ENCODE measurements around the gene FAM110A.
"Not testable (repeated sequence)": the region's sequence is repeated elsewhere in the genome, so short reads cannot be mapped to it uniquely, and the experiment has no call there.

FAM110A gene

DNA sequence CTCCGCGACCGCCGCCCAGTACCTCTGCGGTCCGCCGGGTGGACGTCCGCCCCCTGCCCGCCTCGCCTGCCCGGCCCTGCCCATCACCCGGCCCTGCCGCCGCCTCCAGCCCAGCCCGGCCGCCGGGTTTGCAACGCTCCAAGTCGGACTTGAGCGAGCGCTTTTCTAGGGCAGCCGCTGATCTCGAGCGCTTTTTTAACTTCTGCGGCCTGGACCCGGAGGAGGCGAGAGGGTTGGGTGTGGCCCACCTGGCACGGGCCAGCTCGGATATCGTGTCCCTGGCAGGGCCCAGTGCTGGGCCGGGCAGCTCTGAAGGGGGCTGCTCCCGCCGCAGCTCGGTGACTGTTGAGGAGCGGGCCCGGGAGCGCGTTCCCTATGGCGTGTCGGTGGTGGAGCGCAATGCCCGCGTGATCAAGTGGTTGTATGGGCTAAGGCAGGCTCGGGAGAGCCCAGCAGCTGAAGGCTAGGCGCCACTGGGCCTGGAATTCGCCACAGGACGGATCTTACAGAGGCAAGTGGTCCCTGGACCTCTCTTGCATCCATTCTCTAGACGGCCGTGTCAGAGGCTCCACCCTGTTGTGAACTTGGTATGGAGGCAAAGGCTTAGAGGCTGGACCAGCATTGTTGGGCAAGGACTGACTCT is 11.8 kb downstream of the FAM110A start:
- DNase-seq = peak; percentile 35

GRCh38 chr20:845941-846893 is 12.7 kb downstream of the FAM110A start:
- no peak for DNase-seq

- no peak for DNase-seq
These were observed 13.4 kb downstream of the FAM110A start for GRCh38 chr20:846894-847278.

DNA sequence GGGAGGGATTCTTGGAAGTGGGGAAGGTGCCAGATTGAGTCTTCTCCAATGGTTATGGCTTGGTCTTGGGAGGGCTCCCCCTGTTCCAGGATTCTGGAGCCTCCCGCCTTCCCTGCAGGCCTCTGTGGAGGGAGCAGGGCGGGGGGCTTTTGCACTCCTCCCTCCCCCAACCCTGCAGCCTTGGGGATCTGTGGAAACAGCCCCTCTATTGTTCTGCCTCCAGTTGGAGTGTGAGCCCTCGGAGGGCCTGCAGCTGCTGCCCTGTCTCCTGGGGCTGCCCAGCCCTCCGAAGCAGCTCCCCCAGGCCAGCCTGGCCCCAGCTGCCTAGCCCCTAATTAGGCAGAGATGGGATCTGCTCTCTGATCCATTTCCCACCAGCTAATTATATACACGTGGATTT is 14.7 kb downstream of the FAM110A start:
- DNase-seq = peak; percentile 78

DNA sequence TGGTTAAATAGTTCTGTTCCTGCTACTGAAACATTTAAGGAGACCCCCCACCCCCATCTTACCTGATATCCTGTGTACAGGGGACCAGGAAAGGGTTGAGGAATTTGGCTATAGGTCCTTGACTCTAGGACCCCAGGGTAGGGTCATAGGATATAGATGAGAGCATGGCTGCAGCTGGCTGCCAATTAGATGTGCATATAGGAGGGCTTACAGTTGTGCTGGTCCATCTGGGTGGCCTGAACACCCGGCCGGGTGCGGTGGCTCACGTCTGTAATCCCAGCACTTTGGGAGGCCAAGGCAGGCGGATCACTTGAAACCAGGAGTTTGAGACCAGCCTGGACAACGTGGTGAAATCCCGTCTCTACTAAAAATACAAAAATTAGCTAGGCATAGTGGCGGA is 15.2 kb downstream of the FAM110A start:
- DNase-seq = not testable (repeated sequence)

- DNase-seq = no peak
These were observed 20.0 kb downstream of the FAM110A start for GRCh38 chr20:853406-853996.

GRCh38 chr20:854601-855000 is 21.1 kb downstream of the FAM110A start:
- DNase-seq = no peak

- peak; percentile 19 for DNase-seq
These were observed 22.2 kb downstream of the FAM110A start for GRCh38 chr20:855466-856360.

DNA sequence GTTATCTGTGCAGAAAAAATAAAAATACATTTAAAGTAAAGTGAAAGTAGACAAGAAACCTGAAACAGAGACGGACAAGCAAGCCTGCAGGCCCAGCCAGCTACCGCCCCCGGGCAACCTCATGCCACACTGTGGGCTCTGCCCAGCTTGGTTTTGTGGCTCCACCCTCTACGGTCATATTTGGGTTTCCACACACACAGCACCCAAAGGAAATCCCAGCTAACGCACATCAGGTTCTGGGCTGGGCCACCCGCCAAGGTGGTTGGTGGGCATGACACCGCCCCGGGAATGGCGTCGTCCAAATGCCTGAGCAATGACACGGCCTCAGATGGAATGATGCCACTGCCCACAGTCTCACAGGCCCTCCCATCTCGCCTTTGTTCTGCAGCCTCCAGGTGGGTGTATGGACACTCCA is 22.9 kb downstream of the FAM110A start:
- DNase-seq = no peak

- DNase-seq = no peak
These were observed 24.5 kb downstream of the FAM110A start for GRCh38 chr20:858011-858410.

DNA sequence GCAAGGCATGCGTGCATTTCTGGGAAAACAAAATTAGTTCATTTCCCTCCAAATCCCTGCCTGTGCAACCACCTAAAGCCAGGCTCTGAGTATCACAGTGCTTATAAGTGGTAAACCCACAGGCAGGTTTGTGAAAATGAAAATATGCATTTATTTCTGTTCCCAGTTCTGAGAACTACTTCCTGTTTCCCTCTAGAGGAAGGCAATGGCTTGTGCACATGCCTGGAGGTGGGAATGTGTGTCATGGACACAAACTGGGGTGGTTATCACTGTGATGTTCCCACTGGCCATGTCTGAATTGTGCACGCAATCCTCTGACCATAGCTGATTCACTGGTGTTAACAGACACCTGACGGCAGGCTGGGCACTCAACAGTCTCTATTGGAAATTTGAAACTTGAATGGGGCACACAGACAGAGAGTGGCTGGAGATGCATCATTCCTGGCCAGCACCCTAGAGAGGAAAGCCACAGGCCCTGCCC is 26.3 kb downstream of the FAM110A start:
- DNase-seq = no peak

DNA sequence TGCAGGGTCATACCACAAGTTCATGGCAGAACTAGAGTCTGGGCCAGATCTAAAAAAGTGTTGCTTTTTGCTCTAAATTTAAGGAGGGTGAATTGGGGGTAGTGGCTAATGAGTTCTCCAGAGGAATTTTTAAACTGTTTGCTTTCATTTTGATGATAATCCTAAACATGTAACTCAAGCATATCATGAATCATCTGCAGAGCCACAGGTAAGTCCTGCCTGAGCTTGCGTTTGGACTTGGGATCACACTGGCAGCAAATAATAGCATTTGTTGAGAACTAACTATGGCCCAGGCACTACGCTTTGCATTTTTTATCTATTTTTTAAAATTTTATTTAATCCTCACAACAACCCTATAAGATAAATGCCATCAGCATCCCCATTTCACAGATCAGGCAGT is 27.4 kb downstream of the FAM110A start:
- DNase-seq = no peak

DNA sequence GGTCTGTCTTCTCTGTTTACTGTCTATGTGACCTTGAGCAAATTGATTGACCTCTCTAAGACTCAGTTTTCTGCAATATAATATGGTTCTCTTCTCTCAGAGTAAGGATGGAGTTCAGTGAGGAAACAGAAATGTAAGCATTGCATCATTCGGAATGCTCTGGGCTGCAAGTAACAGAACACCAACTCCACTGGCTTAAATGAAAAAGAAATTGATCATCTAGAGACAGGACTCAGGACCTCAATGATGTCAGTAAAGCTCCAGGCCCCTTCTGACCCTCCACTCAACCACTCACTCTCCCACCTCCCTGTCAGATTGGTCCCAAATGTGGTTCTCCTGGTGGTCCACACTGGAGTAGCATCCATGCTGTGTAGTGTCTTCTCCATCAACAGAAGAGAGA is 31.9 kb downstream of the FAM110A start:
- DNase-seq = no peak

DNA sequence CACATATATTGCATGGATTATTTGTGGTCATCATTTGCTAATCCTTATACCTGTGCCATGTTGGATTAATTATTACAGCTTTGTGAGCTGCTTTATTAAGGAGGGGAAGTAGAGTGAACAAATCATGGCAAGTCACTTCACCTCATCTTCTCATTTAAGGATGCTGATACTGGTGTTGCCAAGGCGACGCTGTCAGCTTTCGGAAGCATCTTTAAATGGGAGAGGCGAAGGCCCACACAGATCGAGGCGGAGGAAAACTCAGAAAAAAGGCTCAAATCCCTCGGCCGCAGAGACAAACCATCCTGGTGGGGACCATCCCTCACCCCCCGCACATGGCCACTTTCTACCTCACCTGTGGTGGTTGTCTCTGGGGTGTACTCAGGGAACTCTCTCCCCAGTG is 34.8 kb downstream of the FAM110A start:
- no peak for DNase-seq

DNA sequence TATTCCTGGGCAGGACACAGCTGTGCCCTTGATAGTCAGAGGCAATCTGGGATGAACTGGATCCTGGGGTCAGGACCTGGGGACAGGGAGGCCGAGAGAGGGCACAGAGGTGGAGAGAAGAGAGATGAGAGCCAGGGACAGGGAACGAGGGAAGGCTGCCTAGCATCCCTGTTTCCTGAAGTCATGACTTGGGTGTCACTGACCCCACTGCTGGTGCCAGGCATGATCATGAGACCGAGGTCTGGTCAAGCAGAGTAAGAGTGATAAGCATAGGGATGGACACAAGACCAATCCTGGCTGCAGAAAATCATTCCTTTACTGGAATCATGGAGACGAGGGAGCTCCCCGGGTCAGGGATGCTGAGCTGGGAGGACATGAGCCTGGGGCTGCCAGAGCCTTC is 36.1 kb downstream of the FAM110A start:
- DNase-seq = no peak

DNA sequence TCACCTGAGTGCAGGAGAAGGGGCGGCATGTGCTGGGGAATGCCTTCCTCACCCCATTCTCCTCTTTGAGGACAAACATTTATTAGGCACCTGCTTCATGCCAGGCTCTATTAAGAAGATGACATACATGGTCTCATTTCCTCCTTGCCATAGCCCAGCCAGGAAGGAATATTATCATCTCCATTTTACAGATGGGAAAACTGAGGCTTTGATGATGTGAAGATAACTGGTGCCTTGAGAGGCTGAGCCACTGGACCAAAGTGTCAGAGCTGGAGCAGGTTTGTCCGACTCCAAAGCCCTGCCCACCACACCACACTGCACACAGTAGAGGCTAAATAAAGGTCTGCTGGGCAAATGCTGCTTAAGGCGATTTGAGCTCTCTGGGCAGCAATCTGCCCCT is 37.2 kb downstream of the FAM110A start:
- no peak for DNase-seq

DNA sequence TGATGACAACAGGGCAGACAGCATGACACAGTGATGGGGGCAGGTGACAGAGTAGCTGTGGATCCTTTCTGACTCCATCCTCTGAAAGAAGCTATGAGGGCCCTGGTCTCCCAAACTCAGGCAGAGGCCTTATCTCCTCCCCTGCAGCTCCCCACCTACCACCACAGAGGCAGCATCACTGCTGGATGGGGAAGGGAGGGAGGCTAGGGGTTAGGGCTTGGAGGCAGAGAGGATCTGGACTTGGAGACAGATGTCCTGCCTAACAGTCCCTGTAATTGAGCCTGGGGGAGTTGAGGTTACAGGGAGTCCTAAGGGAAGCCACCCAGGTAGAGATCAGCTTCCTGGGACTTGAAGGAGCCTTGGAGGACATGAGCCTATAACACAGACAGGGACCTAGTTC is 37.9 kb downstream of the FAM110A start:
- DNase-seq = no peak

- no peak for DNase-seq
These were observed 38.4 kb downstream of the FAM110A start for GRCh38 chr20:871948-872347.

DNA sequence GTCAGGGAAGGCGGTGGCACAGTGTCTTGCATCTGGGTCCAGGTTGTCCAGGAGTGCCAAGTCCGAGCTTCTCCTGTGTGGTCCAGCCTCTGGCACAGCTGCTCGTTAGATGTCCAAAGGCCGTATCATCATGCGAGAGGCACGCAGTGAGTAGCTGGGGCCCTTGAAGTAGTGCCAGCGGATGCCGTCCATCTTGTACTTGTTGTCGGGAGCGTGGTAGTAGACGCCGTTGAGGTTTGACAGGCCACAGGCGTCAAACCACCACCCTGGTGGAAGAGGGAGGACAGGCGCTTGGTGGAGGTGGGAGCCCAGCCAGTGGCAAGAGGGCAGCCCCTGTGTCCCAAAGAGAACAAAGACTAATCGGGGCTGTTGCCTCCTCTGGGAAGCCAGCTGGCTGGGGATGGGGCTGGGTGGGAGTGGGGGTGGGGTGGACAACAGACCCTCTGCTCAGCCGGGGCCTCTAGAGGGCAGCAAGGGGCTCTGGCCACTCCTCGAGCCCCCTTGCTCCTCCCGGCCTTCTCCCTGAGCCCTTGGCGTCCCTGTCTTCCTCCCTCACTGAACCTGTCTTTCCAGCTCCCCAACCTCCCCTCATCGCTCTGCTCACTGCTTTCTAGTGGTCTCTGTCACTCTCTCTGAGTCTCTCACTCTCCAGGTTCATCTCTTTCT is 39.5 kb downstream of the FAM110A start:
- DNase-seq = no peak

- no peak for DNase-seq
These were observed 40.5 kb downstream of the FAM110A start for GRCh38 chr20:873875-874607.

- DNase-seq = peak; percentile 83
These were observed 41.6 kb downstream of the FAM110A start for GRCh38 chr20:875115-875514.
